Prostate gland (tissue), 2 donors: ENCODE measurements around the gene EPHB3. TPM values are rescaled to one million over a fixed set of nuclear protein-coding genes. Genes with fewer than 3 reads are reported as not detected.
A peak's percentile ranks its signal among the peaks of the same experiment; 100 is the strongest.

Experiments used
- DNase-seq: peaks from one replicate; pipeline ENCODE4 v3.0.0-alpha.2; 2019; ENCODE audit warnings: low spot score
- H3K27ac ChIP-seq, 2 donors: fragments of 200-600 bp; sonication (generic); 2 replicates each; pipeline ENCODE4 v1.5.1; 2017 to 2019
- H3K27me3 ChIP-seq: fragments of 200-600 bp; sonication (generic); replicated peaks from 2 replicates; pipeline ENCODE4 v1.5.1; 2019; ENCODE audit not compliant: insufficient read depth
- H3K36me3 ChIP-seq, 2 donors: fragments of 200-600 bp; sonication (generic); 1 replicate in 1 of 2; 2 replicates in 1 of 2; pipeline versions ENCODE4 v1.5.1 to v1.8.1; 2017 to 2019
- H3K4me1 ChIP-seq: fragments of 200-600 bp; sonication (generic); replicated peaks from 2 replicates; pipeline ENCODE4 v1.5.1; 2019
- H3K4me3 ChIP-seq, 2 donors: fragments of 200-600 bp; sonication (generic); 2 replicates each; pipeline ENCODE4 v1.5.1; 2017 to 2019
- H3K9me3 ChIP-seq: fragments of 200-600 bp; sonication (generic); 2 replicates; pipeline ENCODE4 v1.5.1; 2017
- POLR2A ChIP-seq: fragments of 450-650 bp; IDR thresholded peaks from one replicate; pipeline ENCODE4 v1.6.1; 2016; ENCODE audit warnings: antibody characterized with exemption, mild to moderate bottlenecking
- POLR2AphosphoS5 ChIP-seq: sonication (generic); formaldehyde crosslinking; IDR thresholded peaks from one replicate; pipeline ENCODE4 v1.6.1; 2017; ENCODE audit warnings: antibody characterized with exemption
- WGBS: methylation state at CpG from one replicate; pipeline ENCODE4 v1.1.5; 2018; 5-methylcytosine and 5-hydroxymethylcytosine counted together
- intact Hi-C: fragments of 100-400 bp; cut with DNase I; formaldehyde crosslinking; loops from one replicate; pipeline ENCODE4 v1.14.2; 2022
- total RNA-seq, 2 donors: library from RNA; depleted of rRNA; stranded (reverse); fragments of >200 nt; gene quantifications; one replicate each; pipeline ENCODE4 v1.1.0, GENCODE V29; 2016
- TF ChIP-seq, protein P1 (sequence below), 4 experiments: fragments of 200-600 bp in 2 of 4; fragments of 450-650 bp in 2 of 4; sonication (generic) in 2 of 4; IDR thresholded peaks; 1 replicate in 3 of 4; 2 replicates in 1 of 4; pipeline ENCODE4 v1.5.1; 2016 to 2019; ENCODE audit warnings: antibody characterized with exemption in 4 of 4, mild to moderate bottlenecking in 2 of 4, moderate library complexity in 2 of 4

The EPHB3 gene
- total RNA-seq, 2 donors from 2014 or later: 11.9 to 25.2 TPM

DNA sequence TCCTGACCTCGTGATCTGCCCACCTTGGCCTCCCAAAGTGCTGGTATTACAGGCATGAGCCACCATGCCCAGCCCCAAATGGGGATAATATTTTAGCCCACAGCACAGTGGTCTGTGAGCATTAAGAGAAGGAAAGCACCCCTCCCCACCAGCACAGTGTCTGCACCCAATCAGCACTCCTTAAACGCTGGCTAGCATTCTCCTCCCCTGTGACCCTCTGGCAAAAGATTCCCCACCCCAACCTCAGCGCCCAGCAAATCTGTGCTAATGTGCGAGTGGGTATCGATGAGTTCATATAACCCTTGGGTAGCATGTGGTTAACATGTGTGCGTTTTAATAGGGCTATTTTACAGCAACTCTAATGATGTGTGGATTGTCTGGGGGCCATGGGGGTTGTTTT, 18.3 kb upstream of the EPHB3 start:
- Histone ChIP-seq H3K27me3 (no peaks in the 10 kb centered on the region), H3K4me1 (no peaks in the 10 kb centered on the region), H3K27ac (no peak overlapping the region), H3K4me3 (no peak overlapping the region), H3K9me3 (no peaks in the 10 kb centered on the region), H3K36me3 (no peaks in the 10 kb centered on the region)
- WGBS: 51% methylated on average over 6 of the region's 6 CpGs
- TF ChIP-seq POLR2AphosphoS5 (no peak), POLR2A (no peak)
- TF ChIP-seq, protein P1, sequence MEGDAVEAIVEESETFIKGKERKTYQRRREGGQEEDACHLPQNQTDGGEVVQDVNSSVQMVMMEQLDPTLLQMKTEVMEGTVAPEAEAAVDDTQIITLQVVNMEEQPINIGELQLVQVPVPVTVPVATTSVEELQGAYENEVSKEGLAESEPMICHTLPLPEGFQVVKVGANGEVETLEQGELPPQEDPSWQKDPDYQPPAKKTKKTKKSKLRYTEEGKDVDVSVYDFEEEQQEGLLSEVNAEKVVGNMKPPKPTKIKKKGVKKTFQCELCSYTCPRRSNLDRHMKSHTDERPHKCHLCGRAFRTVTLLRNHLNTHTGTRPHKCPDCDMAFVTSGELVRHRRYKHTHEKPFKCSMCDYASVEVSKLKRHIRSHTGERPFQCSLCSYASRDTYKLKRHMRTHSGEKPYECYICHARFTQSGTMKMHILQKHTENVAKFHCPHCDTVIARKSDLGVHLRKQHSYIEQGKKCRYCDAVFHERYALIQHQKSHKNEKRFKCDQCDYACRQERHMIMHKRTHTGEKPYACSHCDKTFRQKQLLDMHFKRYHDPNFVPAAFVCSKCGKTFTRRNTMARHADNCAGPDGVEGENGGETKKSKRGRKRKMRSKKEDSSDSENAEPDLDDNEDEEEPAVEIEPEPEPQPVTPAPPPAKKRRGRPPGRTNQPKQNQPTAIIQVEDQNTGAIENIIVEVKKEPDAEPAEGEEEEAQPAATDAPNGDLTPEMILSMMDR (IDR thresholded peaks at IDR 0.05): no peak
- intact Hi-C loops: loop anchor here (5.0 kb wide), 1 partner anchor 171 kb away; no protein-coding TSS in a partner anchor
- no peak for DNase-seq

DNA sequence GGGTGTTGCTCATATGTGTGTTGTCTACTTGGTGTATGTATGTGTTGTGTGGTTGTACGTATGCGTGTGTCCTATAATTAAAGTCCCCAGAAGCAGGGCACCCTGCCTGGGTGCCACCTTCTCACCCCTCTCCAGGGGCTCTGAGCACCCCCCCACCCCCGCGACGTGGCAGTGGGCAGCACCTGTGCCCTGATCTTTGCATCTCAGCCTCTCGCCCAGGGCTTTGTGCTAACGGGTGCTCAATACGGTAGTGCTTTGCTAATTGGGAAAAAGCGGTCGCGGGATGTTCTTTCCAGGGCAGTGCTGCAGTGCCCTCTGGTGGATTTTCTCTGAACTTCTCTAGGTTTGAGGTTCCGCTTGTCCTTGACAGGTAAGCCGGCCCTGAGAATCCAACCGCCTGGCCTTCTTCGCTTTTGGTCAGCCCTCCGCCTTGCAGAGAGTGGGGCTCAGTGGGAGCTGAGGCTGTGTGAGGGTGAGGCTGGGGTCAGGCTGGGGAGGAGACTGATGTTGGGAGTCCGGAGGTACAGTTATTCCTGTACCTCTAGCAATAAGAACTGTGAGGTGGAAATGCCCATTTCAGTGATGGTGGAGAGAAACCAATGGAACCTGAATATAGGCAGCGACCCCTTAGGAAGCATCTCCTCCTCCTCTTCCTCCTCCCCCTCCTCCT, 17.6 kb upstream of the EPHB3 start:
- WGBS: 9% methylated on average over 18 of the region's 18 CpGs
- intact Hi-C loops: loop anchor here (5.0 kb wide), 1 partner anchor 172 kb away; no protein-coding TSS in a partner anchor

DNA sequence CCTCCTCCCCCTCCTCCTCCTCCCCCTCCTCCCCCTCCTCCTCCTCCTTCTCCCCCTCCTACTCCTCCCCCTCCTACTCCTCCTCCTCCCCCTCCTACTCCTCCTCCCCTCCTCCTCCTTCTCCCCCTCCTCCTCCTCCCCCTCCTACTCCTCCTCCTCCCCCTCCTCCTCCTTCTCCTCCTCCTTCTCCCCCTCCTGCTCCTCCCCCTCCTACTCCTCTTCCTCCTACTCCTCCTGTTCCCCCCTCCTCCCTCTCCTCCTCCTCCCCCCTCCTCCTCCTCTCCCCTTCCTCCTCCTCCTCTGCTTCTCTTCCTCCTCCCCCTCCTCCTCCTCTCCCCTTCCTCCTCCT, 17.1 kb upstream of the EPHB3 start:
- Histone ChIP-seq H3K36me3 (no peaks in the 10 kb centered on the region), H3K4me3 (no peak overlapping the region), H3K27ac (no peak overlapping the region), H3K4me1 (no peaks in the 10 kb centered on the region), H3K27me3 (no peaks in the 10 kb centered on the region), H3K9me3 (no peaks in the 10 kb centered on the region)
- no peak for DNase-seq
- no peak for TF ChIP-seq POLR2A
- TF ChIP-seq, protein P1 (IDR thresholded peaks at IDR 0.05): no peak
- TF ChIP-seq POLR2AphosphoS5: no peak
- intact Hi-C loops: loop anchor here (5.0 kb wide), 1 partner anchor 172 kb away; no protein-coding TSS in a partner anchor

More for the DNA sequence above, 17.6 kb upstream of the EPHB3 start:
- TF ChIP-seq POLR2A (no peak), POLR2AphosphoS5 (peak; percentile 34)
- TF ChIP-seq, protein P1 (IDR thresholded peaks at IDR 0.05): peak; percentile 82 to 90 (median 88)
- Histone ChIP-seq H3K27me3 (no peaks in the 10 kb centered on the region), H3K4me3 (no peak overlapping the region), H3K36me3 (no peaks in the 10 kb centered on the region), H3K9me3 (no peaks in the 10 kb centered on the region), H3K27ac (no peak overlapping the region), H3K4me1 (no peaks in the 10 kb centered on the region)
- DNase-seq: peak; percentile 83

DNA sequence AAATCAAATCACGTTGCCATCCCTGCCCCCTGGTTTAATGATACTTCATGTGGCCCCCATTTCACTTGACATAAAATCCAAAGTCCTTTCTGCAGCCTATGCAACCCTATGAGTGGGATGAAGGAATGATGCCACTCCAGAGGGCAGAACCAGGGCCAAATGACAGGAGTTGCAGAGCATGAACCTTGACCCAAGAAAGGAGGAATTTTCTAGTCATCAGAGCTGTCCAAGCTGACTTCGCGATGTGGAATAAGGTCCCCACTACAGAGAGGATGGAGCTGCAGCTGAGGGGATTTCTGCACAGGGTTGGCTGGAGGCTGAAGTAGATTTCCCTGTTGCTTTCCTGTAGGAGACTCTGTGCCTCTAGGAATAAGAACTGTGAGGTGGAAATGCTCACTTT, 15.8 kb upstream of the EPHB3 start:
- TF ChIP-seq POLR2AphosphoS5 (no peak), POLR2A (no peak)
- TF ChIP-seq, protein P1 (IDR thresholded peaks at IDR 0.05): no peak
- intact Hi-C loops: no loop called here

DNA sequence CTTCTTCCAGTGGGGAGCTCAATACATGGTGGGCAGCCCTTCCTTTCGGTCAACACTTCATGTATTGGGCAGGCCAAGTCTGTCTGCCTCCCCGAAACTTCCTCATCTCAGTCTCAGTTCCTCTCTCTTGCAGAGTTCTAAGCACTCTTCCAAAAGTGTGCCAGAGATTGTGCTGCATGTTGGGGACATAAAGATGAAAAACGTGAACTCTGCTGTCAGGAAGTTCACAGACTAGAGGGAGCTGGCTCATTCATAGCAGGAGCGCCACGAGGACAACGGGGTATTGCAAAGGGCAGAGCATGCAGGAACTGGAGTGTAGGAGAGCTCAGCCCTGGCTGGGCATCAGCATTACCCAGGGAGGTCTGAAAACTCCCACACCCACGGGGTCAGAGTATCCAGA, 15.3 kb upstream of the EPHB3 start:
- H3K4me3 ChIP-seq: no peak overlapping the region
- H3K36me3 ChIP-seq: no peaks in the 10 kb centered on the region
- no peak overlapping the region for H3K27ac ChIP-seq
- no peak for TF ChIP-seq POLR2AphosphoS5
- TF ChIP-seq, protein P1 (IDR thresholded peaks at IDR 0.05): no peak
- TF ChIP-seq POLR2A: no peak
- WGBS: 62% methylated on average over 7 of the region's 7 CpGs
- no peaks in the 10 kb centered on the region for H3K9me3 ChIP-seq
- intact Hi-C loops: no loop called here
- H3K4me1 ChIP-seq: no peaks in the 10 kb centered on the region
- no peak for DNase-seq
- H3K27me3 ChIP-seq: no peaks in the 10 kb centered on the region

More for the DNA sequence above, 15.8 kb upstream of the EPHB3 start:
- Histone ChIP-seq H3K4me3 (no peak overlapping the region), H3K4me1 (no peaks in the 10 kb centered on the region), H3K27ac (no peak overlapping the region), H3K36me3 (no peaks in the 10 kb centered on the region), H3K9me3 (no peaks in the 10 kb centered on the region), H3K27me3 (no peaks in the 10 kb centered on the region)
- no peak for DNase-seq
- WGBS: 89% methylated on average over 3 of the region's 3 CpGs
